H1 (cell line): Measurements from ENCODE around the gene FCHSD1. TPM values are rescaled to one million over a fixed set of nuclear protein-coding genes. Genes with fewer than 3 reads are reported as not detected.

ENCODE experiments used
- CTCF ChIA-PET: fragments of 300-600 bp; sonication (Branson Sonifier 250); formaldehyde crosslinking; loops from one replicate; lab custom pipeline; 2021; ENCODE audit not compliant: partially characterized antibody; lab: Charles Lee
- POLR2A ChIA-PET: fragments of 300-600 bp; sonication (Branson Sonifier 250); formaldehyde crosslinking; loops from one replicate; lab custom pipeline; 2021; ENCODE audit warnings: inconsistent platforms; ENCODE audit not compliant: partially characterized antibody; lab: Charles Lee
- DNase-seq, 2 experiments: peaks; one replicate each; pipeline versions ENCODE4 v3.0.0 to v3.0.0-alpha.2; 2010 to 2022; ENCODE audit warnings: low spot score in 2 of 2, low read depth in 1 of 2, mixed read lengths in 1 of 2
- FAIRE-seq: peaks from 2 replicates; lab custom pipeline; 2011; peaks lifted over from hg19 to GRCh38; lab: Jason Lieb, UNC
- H2AFZ ChIP-seq: 2 replicates; pipeline ENCODE4 v1.8.1; 2012; ENCODE audit warnings: low read length, inconsistent platforms
- H2AK5ac ChIP-seq: 2 replicates; pipeline ENCODE4 v1.6.1; 2013; ENCODE audit warnings: low read depth, low read length
- H2BK120ac ChIP-seq: replicated peaks from 2 replicates; pipeline ENCODE3; 2013; ENCODE audit warnings: low read depth, low read length, inconsistent platforms
- H2BK12ac ChIP-seq: 2 replicates; pipeline ENCODE4 v1.6.1; 2013; ENCODE audit warnings: low read depth, low read length
- H2BK15ac ChIP-seq: 2 replicates; pipeline ENCODE4 v1.6.1; 2013; ENCODE audit warnings: low read length
- H2BK20ac ChIP-seq: 2 replicates; pipeline ENCODE4 v1.6.1; 2013; ENCODE audit warnings: low read length
- H2BK5ac ChIP-seq: 2 replicates; pipeline ENCODE4 v1.6.1; 2013; ENCODE audit warnings: low read depth, low read length
- H3K14ac ChIP-seq: 2 replicates; pipeline ENCODE4 v1.6.1; 2013; ENCODE audit warnings: inconsistent platforms; ENCODE audit not compliant: insufficient read length
- H3K18ac ChIP-seq: 2 replicates; pipeline ENCODE4 v1.6.1; 2013; ENCODE audit warnings: low read length; ENCODE audit errors: extremely low read depth
- H3K23ac ChIP-seq: 2 replicates; pipeline ENCODE4 v1.6.1; 2013; ENCODE audit warnings: inconsistent platforms; ENCODE audit not compliant: insufficient read length
- H3K23me2 ChIP-seq: 2 replicates; pipeline ENCODE4 v1.6.1; 2013; ENCODE audit warnings: low read depth, low read length
- H3K27ac ChIP-seq: 2 replicates; pipeline ENCODE4 v1.6.1; 2011; ENCODE audit warnings: low read depth, low read length, inconsistent platforms
- H3K27me3 ChIP-seq, 4 experiments: replicated peaks in 1 of 4; 1 replicate in 1 of 4; 2 replicates in 3 of 4; pipeline versions ENCODE4 v1.6.1 to v1.8.1; 2011 to 2013; ENCODE audit warnings: low read length in 3 of 4, mild to moderate bottlenecking in 3 of 4, inconsistent platforms in 2 of 4, mixed read lengths in 2 of 4, moderate library complexity in 1 of 4; ENCODE audit not compliant: control insufficient read depth in 3 of 4, insufficient read depth in 3 of 4; ENCODE audit errors: extremely low read depth in 1 of 4
- H3K36me3 ChIP-seq, 4 experiments: 2 replicates each; pipeline versions ENCODE4 v1.6.1 to v1.8.1; 2011 to 2013; ENCODE audit warnings: mild to moderate bottlenecking in 4 of 4, low read length in 3 of 4, moderate library complexity in 2 of 4, control low read depth in 1 of 4, inconsistent platforms in 1 of 4; ENCODE audit not compliant: insufficient read depth in 4 of 4, control insufficient read depth in 2 of 4
- H3K4ac ChIP-seq: replicated peaks from 2 replicates; pipeline ENCODE3; 2013; ENCODE audit warnings: low read length, low read depth, mixed read lengths, inconsistent platforms; ENCODE audit not compliant: insufficient read length
- H3K4me1 ChIP-seq, 4 experiments: replicated peaks in 1 of 4; 1 replicate in 1 of 4; 2 replicates in 3 of 4; pipeline versions ENCODE4 v1.6.1 to v1.8.1; 2011 to 2013; ENCODE audit warnings: low read length in 3 of 4, inconsistent platforms in 2 of 4, mixed read lengths in 1 of 4; ENCODE audit not compliant: insufficient read depth in 4 of 4, control insufficient read depth in 3 of 4
- H3K4me2 ChIP-seq, 2 experiments: 2 replicates each; pipeline versions ENCODE4 v1.6.1 to v1.8.1; 2011 to 2013; ENCODE audit warnings: low read depth in 2 of 2, low read length in 2 of 2, control low read depth in 1 of 2, inconsistent platforms in 1 of 2, mild to moderate bottlenecking in 1 of 2; ENCODE audit not compliant: insufficient read depth in 1 of 2
- H3K4me3 ChIP-seq, 4 experiments: fragments of 200-600, 300-600 bp in 1 of 4; sonication (generic), shearing (Covaris generic), sonication (Bioruptor Twin) in 1 of 4; 2 replicates each; pipeline versions ENCODE4 v1.5.1 to v1.8.1; 2011 to 2016; ENCODE audit warnings: low read length in 4 of 4, low read depth in 3 of 4, control low read depth in 2 of 4, inconsistent platforms in 2 of 4, mild to moderate bottlenecking in 2 of 4, mixed read lengths in 1 of 4, moderate library complexity in 1 of 4; ENCODE audit not compliant: insufficient read depth in 2 of 4; ENCODE audit errors: extremely low read depth in 1 of 4
- H3K56ac ChIP-seq: replicated peaks from 2 replicates; pipeline ENCODE3; 2013; ENCODE audit warnings: low read depth, mild to moderate bottlenecking, mixed read lengths, low read length, inconsistent platforms; ENCODE audit not compliant: insufficient read length
- H3K79me1 ChIP-seq: 2 replicates; pipeline ENCODE4 v1.6.1; 2013; ENCODE audit warnings: low read depth, low read length, control low read depth
- H3K79me2 ChIP-seq, 2 experiments: 2 replicates each; pipeline versions ENCODE4 v1.6.1 to v1.8.1; 2012 to 2013; ENCODE audit warnings: low read length in 2 of 2, mild to moderate bottlenecking in 2 of 2, inconsistent platforms in 1 of 2; ENCODE audit not compliant: insufficient read depth in 2 of 2, control insufficient read depth in 1 of 2
- H3K9ac ChIP-seq, 4 experiments: replicated peaks in 1 of 4; 1 replicate in 1 of 4; 2 replicates in 3 of 4; pipeline versions ENCODE4 v1.6.1 to v1.8.1; 2011 to 2013; ENCODE audit warnings: low read depth in 3 of 4, low read length in 3 of 4, control low read depth in 2 of 4, mild to moderate bottlenecking in 2 of 4, moderate library complexity in 2 of 4, inconsistent platforms in 1 of 4; ENCODE audit errors: extremely low read depth in 1 of 4
- H3K9me3 ChIP-seq, 2 experiments: 2 replicates each; pipeline versions ENCODE4 v1.6.1 to v1.8.1; 2012 to 2013; ENCODE audit warnings: mild to moderate bottlenecking in 2 of 2, moderate library complexity in 2 of 2, control low read depth in 1 of 2, inconsistent platforms in 1 of 2, low read depth in 1 of 2, low read length in 1 of 2, mixed read lengths in 1 of 2; ENCODE audit not compliant: insufficient read depth in 2 of 2
- H4K20me1 ChIP-seq, 2 experiments: replicated peaks in 1 of 2; 2 replicates each; pipeline versions ENCODE3 to v1.8.1; 2011 to 2013; ENCODE audit warnings: inconsistent platforms in 2 of 2, low read length in 2 of 2, mild to moderate bottlenecking in 1 of 2; ENCODE audit not compliant: insufficient read depth in 2 of 2, control insufficient read depth in 1 of 2
- H4K5ac ChIP-seq: 2 replicates; pipeline ENCODE4 v1.6.1; 2013; ENCODE audit warnings: low read length, low read depth, mixed read lengths, inconsistent platforms; ENCODE audit not compliant: insufficient read length
- H4K8ac ChIP-seq: 2 replicates; pipeline ENCODE4 v1.8.0; 2013; ENCODE audit warnings: mild to moderate bottlenecking, moderate library complexity, low read length, inconsistent platforms; ENCODE audit not compliant: insufficient read depth; ENCODE audit errors: extremely low read depth
- H4K91ac ChIP-seq: replicated peaks from 2 replicates; pipeline ENCODE3; 2013; ENCODE audit warnings: low read length, mixed read lengths, inconsistent platforms; ENCODE audit not compliant: insufficient read length
- CTBP2 ChIP-seq: IDR thresholded peaks from 2 replicates; pipeline ENCODE4 v1.7.0; 2011; ENCODE audit warnings: borderline replicate concordance, mild to moderate bottlenecking, moderate library complexity, mixed read lengths, low read length; ENCODE audit not compliant: insufficient read depth, insufficient read length
- CTCF ChIP-seq, 3 experiments: IDR thresholded peaks; 1 replicate in 2 of 3; 2 replicates in 1 of 3; pipeline versions ENCODE4 v1.5.1 to v1.6.1; 2011; ENCODE audit warnings: low read length in 3 of 3, mild to moderate bottlenecking in 3 of 3, inconsistent platforms in 2 of 3, low read depth in 1 of 3, moderate library complexity in 1 of 3; ENCODE audit not compliant: insufficient read depth in 1 of 3; ENCODE audit errors: control extremely low read depth in 1 of 3
- FOSL1 ChIP-seq: IDR thresholded peaks from 2 replicates; pipeline ENCODE4 v1.6.1; 2011; ENCODE audit warnings: mild to moderate bottlenecking, low read depth, low read length, moderate library complexity; ENCODE audit not compliant: insufficient read depth
- HDAC2 ChIP-seq, 2 experiments: fragments of 300-600 bp in 1 of 2; sonication (generic) in 1 of 2; IDR thresholded peaks; 2 replicates each; pipeline ENCODE4 v1.6.1; 2011 to 2012; ENCODE audit warnings: low read depth in 2 of 2, low read length in 2 of 2, mild to moderate bottlenecking in 2 of 2, moderate library complexity in 2 of 2, borderline replicate concordance in 1 of 2, inconsistent platforms in 1 of 2
- HDAC6 ChIP-seq: IDR thresholded peaks from one replicate; pipeline ENCODE4 v1.7.1; 2012; ENCODE audit warnings: low read depth, mild to moderate bottlenecking, inconsistent platforms, low read length, moderate library complexity
- JUN ChIP-seq: IDR thresholded peaks from 2 replicates; pipeline ENCODE4 v1.6.1; 2011; ENCODE audit warnings: low read depth, mild to moderate bottlenecking, improper control_type of control experiment, low read length
- POLR2A ChIP-seq, 2 experiments: IDR thresholded peaks; 1 replicate in 1 of 2; 2 replicates in 1 of 2; pipeline ENCODE4 v1.6.1; 2011; ENCODE audit warnings: low read depth in 2 of 2, low read length in 2 of 2, mild to moderate bottlenecking in 2 of 2; ENCODE audit errors: control extremely low read depth in 1 of 2
- SIRT6 ChIP-seq: IDR thresholded peaks from one replicate; pipeline ENCODE4 v1.7.1; 2012; ENCODE audit warnings: low read length, inconsistent platforms
- TEAD4 ChIP-seq: IDR thresholded peaks from 2 replicates; pipeline ENCODE4 v1.6.1; 2012; ENCODE audit warnings: low read depth, low read length, inconsistent platforms, mixed read lengths
- WGBS, 2 experiments: shearing (Covaris generic) in 1 of 2; methylation state at CpG; one replicate each; pipeline versions ENCODE4 v1.1.6 to v1.1.7; 2013 to 2015; ENCODE audit warnings: low lambda C conversion rate in 2 of 2, mixed read lengths in 2 of 2, inconsistent platforms in 1 of 2, low coverage in 1 of 2, missing lambda C conversion rate in 1 of 2; ENCODE audit not compliant: insufficient replicate concordance in 2 of 2, insufficient coverage in 1 of 2, insufficient read length in 1 of 2; ENCODE audit errors: extremely low coverage in 1 of 2, missing lambda C conversion rate in 1 of 2; 5-methylcytosine and 5-hydroxymethylcytosine counted together
- polyA plus RNA-seq, 7 experiments: library from polyadenylated mRNA; depleted of rRNA in 3 of 7; stranded (reverse) in 5 of 7; unstranded in 2 of 7; fragments of >200 nt in 5 of 7; fragments of 200-250 nt in 2 of 7; gene quantifications; 1 replicate in 5 of 7; 2 replicates in 1 of 7; 4 replicates in 1 of 7; pipeline versions ENCODE4 v1.2.1 to v1.2.3, GENCODE V29; 2011 to 2013; ENCODE audit warnings: missing spikeins in 2 of 7, mixed read lengths in 2 of 7
- total RNA-seq: library from RNA; stranded (reverse); fragmentation: NEBNext Ultra II Directional; extraction: Animal tissue kit (Norgen Biotek cat#: 25700); gene quantifications from 2 replicates; pipeline ENCODE4 v1.2.1, GENCODE V29; 2021
- TF ChIP-seq, protein P1 (sequence below): IDR thresholded peaks from 2 replicates; pipeline ENCODE4 v1.6.1; 2012; ENCODE audit warnings: inconsistent platforms

Gene FCHSD1
- total and polyA plus RNA-seq, 2 of the 8 experiments (the other 6 are each of a cell fraction or from before 2014, with no cell fraction given), result 22.0 to 30.1 TPM

- Histone ChIP-seq H4K91ac (no peak overlapping the region), H3K79me1 (peaks cover 12% of the 10 kb centered on the region), H3K27me3 (peaks cover 0 to 4% (median 0%) of the 10 kb centered on the region in 4 experiments; a peak in 1 of 7 replicates), H3K23ac (no peak overlapping the region), H3K23me2 (peaks cover 14% of the 10 kb centered on the region), H3K4me1 (peaks cover 0 to 5% (median 3%) of the 10 kb centered on the region in 4 experiments; a peak in 5 of 7 replicates), H3K9me3 (no peaks in the 10 kb centered on the region), H2BK20ac (no peak overlapping the region), H3K56ac (no peak overlapping the region), H3K18ac (no peak overlapping the region), H3K14ac (no peak overlapping the region), H3K27ac (no peak overlapping the region), H3K4me2 (no peak overlapping the region; a peak in 1 of 4 replicates), H4K8ac (no peak overlapping the region; the same call in 1 of the 2 replicates), H3K9ac (no peak overlapping the region), H4K20me1 (peaks cover 4 to 13% of the 10 kb centered on the region in 2 experiments), H3K4ac (no peak overlapping the region), H2BK120ac (no peak overlapping the region), H4K5ac (no peak overlapping the region), H3K4me3 (no peak overlapping the region), H2AK5ac (no peak overlapping the region), H2BK5ac (no peak overlapping the region), H3K36me3 (peaks cover 0 to 16% (median 1%) of the 10 kb centered on the region in 4 experiments; a peak in 3 of 8 replicates), H3K79me2 (peaks cover 10 to 48% of the 10 kb centered on the region in 2 experiments), H2AFZ (no peak overlapping the region), H2BK12ac (no peak overlapping the region), H2BK15ac (no peak overlapping the region)
- POLR2A ChIA-PET, result interaction anchor here (1.2 to 6.8 kb wide), 3 partner anchors 10 to 17 kb away, joined by 3 to 96 read pairs (median 75); partner anchors contain the start of genes DIAPH1 and FCHSD1
- CTCF ChIA-PET, result interaction anchor here (1.3 to 10.3 kb wide), 5 partner anchors 10 to 42 kb away, joined by 3 to 117 read pairs (median 9); partner anchors contain the start of gene DIAPH1
- 91% methylated on average over 6 of the region's 6 CpGs; no CpG with 5 or more reads in 1 of the 2 experiments for WGBS, 2 experiments
- DNase-seq (no peak), FAIRE-seq (no peak)
- TF ChIP-seq POLR2A (IDR thresholded peaks at IDR 0.05; ENCODE audit: control extremely low read depth in 1 of 2, low read depth in 2 of 2, low read length in 2 of 2) (no peak), FOSL1 (no peak), JUN (no peak), CTCF (IDR thresholded peaks at IDR 0.05; ENCODE audit: control extremely low read depth in 1 of 3, insufficient read depth in 1 of 3, low read depth in 1 of 3, low read length in 3 of 3) (no peak), TEAD4 (no peak), HDAC6 (no peak), HDAC2 (IDR thresholded peaks at IDR 0.05; ENCODE audit: borderline replicate concordance in 1 of 2, low read depth in 2 of 2, low read length in 2 of 2) (no peak), SIRT6 (no peak), CTBP2 (no peak)
- TF ChIP-seq, protein P1, sequence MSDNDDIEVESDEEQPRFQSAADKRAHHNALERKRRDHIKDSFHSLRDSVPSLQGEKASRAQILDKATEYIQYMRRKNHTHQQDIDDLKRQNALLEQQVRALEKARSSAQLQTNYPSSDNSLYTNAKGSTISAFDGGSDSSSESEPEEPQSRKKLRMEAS, result no peak
Measured at GRCh38 chr5:141634720-141635119, 16.5 kb downstream of the FCHSD1 start.
